ENCODE measurements around the gene MYMX.

MYMX gene

GRCh38 chr6:44260011-44260410 lies 43.3 kb downstream of the MYMX start:
- ATAC-seq (ENCODE audit: low read depth) (no peak), DNase-seq (ENCODE audit: low spot score) (no peak)
- H3K4me3 ChIP-seq (ENCODE audit: severe bottlenecking) = no peak overlapping the region
- no peak for TF ChIP-seq CTCF (IDR thresholded peaks at IDR 0.05; ENCODE audit: poor library complexity, severe bottlenecking)
- no peak overlapping the region for H3K27ac ChIP-seq (ENCODE audit: poor library complexity, severe bottlenecking)
- peaks cover 25% of the 10 kb centered on the region for H3K4me1 ChIP-seq (ENCODE audit: insufficient read depth, poor library complexity, severe bottlenecking)
- H3K36me3 ChIP-seq (ENCODE audit: low read depth) = peaks cover 11% of the 10 kb centered on the region
- H3K9me3 ChIP-seq (ENCODE audit: severe bottlenecking) = no peaks in the 10 kb centered on the region
- H3K27me3 ChIP-seq (ENCODE audit: insufficient read depth, poor library complexity, severe bottlenecking) = no peaks in the 10 kb centered on the region

DNA sequence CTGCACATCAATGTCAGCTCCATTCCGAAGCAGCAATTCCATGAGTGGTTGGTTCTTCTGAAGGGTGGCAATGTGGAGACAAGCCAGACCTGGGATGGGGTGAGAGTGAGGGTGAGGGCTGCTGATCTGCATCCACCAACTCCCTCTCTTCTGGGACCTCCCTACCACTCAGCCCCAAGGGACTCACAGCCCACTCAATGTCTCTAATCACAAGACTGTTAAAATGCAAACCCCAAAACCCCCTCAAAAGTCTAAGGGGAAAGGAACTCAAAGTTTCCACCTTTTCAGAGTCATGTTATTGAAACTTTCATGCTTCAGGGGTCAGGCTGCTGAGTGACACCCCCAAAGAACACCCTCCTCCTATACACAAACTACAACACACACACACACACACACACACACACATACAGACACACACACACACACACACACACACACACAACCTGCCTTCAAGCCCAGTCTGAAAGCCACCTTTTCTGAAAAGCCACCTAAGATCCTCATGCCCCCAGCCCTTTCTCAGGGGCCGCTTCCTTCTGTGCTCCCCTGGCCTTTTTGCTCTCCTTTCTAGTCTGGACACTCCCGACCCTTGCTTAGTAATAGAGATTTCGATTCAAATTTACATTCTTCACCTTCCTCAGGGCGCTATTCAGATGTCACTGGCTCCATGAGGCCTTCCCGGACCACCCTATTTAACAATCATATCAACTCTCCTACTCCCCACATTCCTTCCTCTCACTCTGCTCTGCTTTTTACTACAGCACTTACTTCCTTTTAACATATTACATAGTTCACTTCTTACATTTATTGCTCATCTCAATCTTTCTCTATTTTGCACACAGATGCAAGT lies 43.9 kb downstream of the MYMX start:
- Histone ChIP-seq H3K27ac (ENCODE audit: poor library complexity, severe bottlenecking) (no peak overlapping the region), H3K9me3 (ENCODE audit: severe bottlenecking) (no peaks in the 10 kb centered on the region), H3K36me3 (ENCODE audit: low read depth) (peaks cover 5% of the 10 kb centered on the region), H3K4me3 (ENCODE audit: severe bottlenecking) (no peak overlapping the region), H3K27me3 (ENCODE audit: insufficient read depth, poor library complexity, severe bottlenecking) (no peaks in the 10 kb centered on the region), H3K4me1 (ENCODE audit: insufficient read depth, poor library complexity, severe bottlenecking) (peaks cover 24% of the 10 kb centered on the region)
- TF ChIP-seq CTCF (IDR thresholded peaks at IDR 0.05; ENCODE audit: poor library complexity, severe bottlenecking) = no peak
- ATAC-seq (ENCODE audit: low read depth) = no peak
- no peak for DNase-seq (ENCODE audit: low spot score)

DNA sequence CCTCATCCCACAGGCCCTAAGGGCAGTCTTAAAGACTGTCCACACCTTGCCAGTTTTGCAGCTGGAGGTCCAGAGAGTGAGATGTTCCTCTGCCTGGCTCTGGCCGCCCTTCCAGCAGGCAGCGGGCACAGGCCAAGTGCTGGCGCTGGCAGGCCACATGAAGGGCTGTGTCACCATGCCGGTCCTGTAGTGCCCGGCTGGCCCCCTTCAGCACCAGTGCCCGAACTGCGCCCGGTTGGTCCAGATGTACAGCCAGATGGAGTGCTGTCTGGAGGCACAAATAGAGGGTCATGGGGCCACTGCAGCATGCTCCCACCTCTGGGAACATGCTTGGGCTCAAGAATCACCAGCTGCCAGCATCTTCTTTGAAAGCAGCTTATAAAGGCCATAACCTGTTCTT lies 44.9 kb downstream of the MYMX start:
- no peak overlapping the region for H3K4me3 ChIP-seq (ENCODE audit: severe bottlenecking)

DNA sequence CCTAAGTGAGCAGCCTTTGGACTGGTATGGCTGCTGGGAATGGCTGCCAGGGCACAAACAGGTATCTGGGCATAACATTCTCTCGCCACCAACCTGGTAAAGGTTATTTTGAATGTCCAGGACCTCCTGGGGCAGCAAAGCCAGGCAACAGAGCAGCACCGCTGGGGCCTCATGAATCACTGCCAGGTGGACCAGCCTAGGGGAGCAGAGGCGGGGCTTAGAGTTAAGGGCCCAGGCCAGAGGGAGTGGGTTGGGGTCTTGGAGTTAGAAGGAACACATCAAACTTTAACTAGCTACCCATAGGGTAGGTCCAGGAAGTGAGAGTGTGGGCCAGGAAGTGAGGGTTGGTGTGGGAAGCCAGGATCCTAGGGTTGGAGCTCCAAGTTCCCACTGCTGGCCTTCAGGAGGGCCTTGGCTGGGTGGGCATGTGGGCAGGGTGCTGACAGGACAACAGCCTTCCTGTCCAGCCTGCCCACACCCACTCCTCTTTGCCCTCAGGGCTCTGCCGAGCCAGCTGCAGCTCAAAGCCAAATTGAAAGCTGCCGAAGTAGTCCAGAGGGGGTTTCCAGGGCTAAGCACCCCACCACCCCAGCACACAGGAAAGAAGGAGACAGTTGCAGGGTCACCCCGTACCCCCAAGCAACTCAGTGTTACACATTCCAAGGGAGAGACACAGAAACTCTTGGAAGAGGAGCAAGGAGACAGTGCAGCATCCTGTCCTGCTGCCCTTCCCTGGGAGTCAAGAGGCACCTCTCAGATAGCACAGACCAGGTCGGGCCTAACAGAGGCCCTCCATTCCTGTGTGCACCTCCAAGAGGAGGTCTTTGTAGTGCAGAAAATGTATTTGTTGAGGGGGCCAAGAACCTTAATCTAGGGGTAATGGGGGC lies 46.0 kb downstream of the MYMX start:
- no peak overlapping the region for H3K27ac ChIP-seq (ENCODE audit: poor library complexity, severe bottlenecking)
- H3K4me3 ChIP-seq (ENCODE audit: severe bottlenecking) = no peak overlapping the region
- DNase-seq (ENCODE audit: low spot score) = no peak
- H3K36me3 ChIP-seq (ENCODE audit: low read depth) = no peaks in the 10 kb centered on the region
- H3K4me1 ChIP-seq (ENCODE audit: insufficient read depth, poor library complexity, severe bottlenecking) = peaks cover 18% of the 10 kb centered on the region
- H3K9me3 ChIP-seq (ENCODE audit: severe bottlenecking) = no peaks in the 10 kb centered on the region
- no peaks in the 10 kb centered on the region for H3K27me3 ChIP-seq (ENCODE audit: insufficient read depth, poor library complexity, severe bottlenecking)
- TF ChIP-seq CTCF (IDR thresholded peaks at IDR 0.05; ENCODE audit: poor library complexity, severe bottlenecking) = no peak
- ATAC-seq (ENCODE audit: low read depth) = no peak

More for the DNA sequence above, 44.9 kb downstream of the MYMX start:
- no peak for TF ChIP-seq CTCF (IDR thresholded peaks at IDR 0.05; ENCODE audit: poor library complexity, severe bottlenecking)
- no peak overlapping the region for H3K27ac ChIP-seq (ENCODE audit: poor library complexity, severe bottlenecking)
- H3K4me1 ChIP-seq (ENCODE audit: insufficient read depth, poor library complexity, severe bottlenecking) = peaks cover 18% of the 10 kb centered on the region
- DNase-seq (ENCODE audit: low spot score) (no peak), ATAC-seq (ENCODE audit: low read depth) (no peak)
- H3K9me3 ChIP-seq (ENCODE audit: severe bottlenecking) = no peaks in the 10 kb centered on the region
- H3K27me3 ChIP-seq (ENCODE audit: insufficient read depth, poor library complexity, severe bottlenecking) = no peaks in the 10 kb centered on the region
- no peaks in the 10 kb centered on the region for H3K36me3 ChIP-seq (ENCODE audit: low read depth)
